Esophagus mucosa (tissue), 1 donor: Measurements from ENCODE around the gene GBP1. TPM values are rescaled to one million over a fixed set of nuclear protein-coding genes. Genes with fewer than 3 reads are reported as not detected.
A peak's percentile ranks its signal among the peaks of the same experiment; 100 is the strongest.
"Not testable (repeated sequence)": the region's sequence is repeated elsewhere in the genome, so short reads cannot be mapped to it uniquely, and the experiment has no call there.

Experiments
- ATAC-seq: fragments of 200-7000 bp; cut with Tn5 transposase; one replicate; pipeline ENCODE4 v1.9.1; 2020
- total RNA-seq: library from RNA; stranded (reverse); gene quantifications from one replicate; pipeline ENCODE4 v1.2.4, GENCODE V29; 2023
- donor health status: DM: yes; HTN: yes; CAD: no.

The GBP1 gene
- total RNA-seq, 1 donor from 2014 or later: 5.2 TPM

GRCh38 chr1:89051300-89051954 lies 13.6 kb downstream of the GBP1 start:
- peak; percentile 59 for ATAC-seq

DNA sequence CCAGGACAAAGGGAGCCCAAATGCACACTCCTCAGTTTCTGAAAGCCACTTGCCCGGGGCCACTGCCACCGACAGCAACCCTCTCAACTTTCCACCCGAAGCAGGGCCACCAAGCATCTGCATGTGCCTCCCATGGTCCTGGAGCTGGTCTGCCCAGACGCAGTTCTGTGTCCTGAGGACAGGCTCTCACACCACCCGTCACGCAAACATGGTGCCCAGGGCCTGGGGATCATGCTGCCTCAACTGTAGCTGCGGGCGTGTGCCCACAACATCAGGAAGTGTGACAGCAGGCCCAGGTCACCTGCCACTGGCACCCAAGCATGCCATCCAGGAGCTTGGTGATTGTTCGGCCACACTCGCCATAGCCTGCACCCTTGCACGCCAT lies 14.4 kb downstream of the GBP1 start:
- no peak for ATAC-seq

DNA sequence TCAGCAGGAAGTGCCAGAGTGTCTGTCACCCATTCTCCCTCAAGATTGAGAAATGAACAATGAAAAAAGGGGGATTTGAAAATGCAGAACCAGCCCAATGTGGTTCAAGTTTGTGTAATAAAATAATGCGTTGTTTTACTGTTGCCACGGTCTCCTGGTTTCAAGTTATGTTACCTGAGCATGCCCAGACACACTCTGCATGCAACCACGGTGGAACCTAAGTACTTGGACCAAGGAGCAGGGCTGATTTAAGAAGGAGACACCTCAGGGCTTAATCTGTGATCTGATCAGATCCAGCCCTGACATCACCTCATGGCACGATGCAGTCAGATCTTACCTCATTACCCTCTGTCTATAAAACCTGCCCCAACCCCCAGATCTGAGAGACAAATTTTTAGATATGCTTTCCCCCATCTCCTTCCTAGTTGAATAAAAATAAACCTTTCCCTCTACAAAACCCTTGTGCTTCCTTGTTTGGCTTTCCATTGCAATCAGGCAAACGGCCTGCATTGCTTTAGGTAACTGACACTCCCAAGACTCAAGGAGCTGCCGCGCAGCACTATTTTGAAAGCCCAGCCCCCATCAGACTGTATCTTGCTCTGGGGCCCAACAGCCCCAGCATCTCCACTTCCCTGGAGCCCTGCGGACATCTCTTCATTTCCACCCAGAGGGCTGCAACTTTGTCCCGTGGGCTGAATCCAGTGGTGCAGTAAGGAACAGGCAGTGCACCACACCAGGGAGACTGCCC lies 14.9 kb downstream of the GBP1 start:
- ATAC-seq: peak; percentile 69

DNA sequence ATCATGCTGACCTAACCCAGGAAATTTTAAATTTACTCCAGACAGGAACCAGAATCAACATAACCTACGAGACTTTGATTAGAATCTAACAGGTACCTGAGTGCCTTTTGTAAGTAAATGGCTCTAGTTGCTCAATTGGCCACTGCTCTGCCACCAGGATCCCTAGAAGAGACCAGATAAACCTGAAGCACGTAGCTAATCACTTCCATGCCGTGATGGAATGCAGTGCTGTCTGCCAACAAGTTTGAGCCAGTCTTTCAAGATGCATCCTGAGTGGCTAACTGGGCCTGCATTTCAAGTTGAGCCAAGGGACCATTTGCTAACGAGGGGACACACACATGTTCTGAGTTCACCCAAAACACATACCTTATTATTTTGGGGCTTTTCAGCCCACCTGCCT lies 15.8 kb downstream of the GBP1 start:
- peak; percentile 85 for ATAC-seq

DNA sequence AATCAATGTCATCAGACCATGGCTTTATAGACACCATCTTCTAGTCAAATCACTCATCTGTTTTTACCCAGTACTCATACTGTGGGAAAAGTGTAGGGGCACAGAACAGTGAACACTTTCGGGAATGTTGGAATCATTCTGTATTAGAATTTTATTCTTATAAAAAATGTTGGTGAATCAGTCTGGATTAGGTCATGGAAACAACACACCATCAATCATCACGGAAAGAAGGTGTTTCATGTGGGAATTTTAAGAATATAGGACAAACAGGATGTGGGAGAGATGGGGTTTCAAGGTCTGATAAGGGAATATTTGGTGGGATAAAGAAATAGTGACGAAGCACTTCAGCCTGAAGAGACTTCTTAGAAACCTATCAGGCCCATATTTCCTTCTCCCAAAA lies 17.3 kb downstream of the GBP1 start:
- no peak for ATAC-seq

GRCh38 chr1:89046318-89047183 lies 18.5 kb downstream of the GBP1 start:
- ATAC-seq: not testable (repeated sequence)

DNA sequence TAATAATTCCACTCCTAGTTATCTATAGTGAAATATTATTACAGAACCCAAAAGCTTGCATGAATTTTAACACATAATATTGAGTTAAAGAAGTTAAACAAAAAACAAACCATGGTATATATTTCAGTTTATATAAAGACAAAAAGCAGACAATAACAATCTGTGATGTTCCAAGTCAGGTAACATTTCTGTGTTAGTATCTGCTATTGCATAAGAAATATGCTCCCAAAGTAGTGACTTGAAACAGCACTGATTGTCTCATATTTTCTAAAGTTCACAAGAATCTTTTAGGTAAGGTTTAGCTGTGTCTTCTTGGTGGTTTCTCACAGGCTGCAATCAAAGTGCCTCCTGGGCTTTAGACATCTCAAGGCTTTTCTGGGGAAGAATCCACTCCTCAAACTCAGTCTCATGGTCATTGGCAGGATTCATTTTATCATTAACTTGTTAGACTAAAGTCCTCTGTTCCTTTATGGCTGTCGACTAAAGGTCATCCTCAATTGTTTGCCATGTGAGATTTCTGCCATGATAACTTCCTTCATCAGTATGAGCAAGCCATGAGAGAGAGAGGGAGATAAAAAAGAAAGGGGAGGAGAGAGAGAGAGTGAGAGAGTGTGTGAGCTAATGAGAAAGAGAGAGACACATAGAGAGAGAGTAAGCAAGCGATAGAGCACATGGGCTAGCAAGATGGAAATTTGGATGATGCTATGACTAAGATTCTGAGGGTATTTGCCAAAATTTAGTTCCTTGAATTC lies 19.9 kb downstream of the GBP1 start:
- ATAC-seq: no peak

GRCh38 chr1:89043940-89044339 lies 21.1 kb downstream of the GBP1 start:
- ATAC-seq: no peak

DNA sequence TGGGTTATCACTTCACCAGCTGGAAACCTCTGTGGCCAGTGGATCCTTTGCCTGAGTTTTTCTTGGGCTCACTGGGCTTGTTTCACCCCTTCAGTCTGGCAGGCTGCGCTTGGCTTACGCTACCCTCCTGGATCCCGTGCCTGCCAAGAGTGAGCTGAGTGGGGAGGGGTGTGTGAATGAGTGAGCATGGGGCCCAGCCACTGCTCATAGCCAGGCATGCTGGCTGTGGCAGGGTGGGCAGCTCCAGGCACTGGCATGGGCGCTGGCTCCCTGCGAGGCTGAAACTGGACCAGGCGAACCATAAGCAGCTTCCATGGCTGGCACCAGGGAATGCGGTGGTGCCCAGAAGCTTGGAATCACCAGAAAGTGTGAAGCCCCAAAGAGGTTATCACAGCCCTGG lies 22.5 kb downstream of the GBP1 start:
- no peak for ATAC-seq

DNA sequence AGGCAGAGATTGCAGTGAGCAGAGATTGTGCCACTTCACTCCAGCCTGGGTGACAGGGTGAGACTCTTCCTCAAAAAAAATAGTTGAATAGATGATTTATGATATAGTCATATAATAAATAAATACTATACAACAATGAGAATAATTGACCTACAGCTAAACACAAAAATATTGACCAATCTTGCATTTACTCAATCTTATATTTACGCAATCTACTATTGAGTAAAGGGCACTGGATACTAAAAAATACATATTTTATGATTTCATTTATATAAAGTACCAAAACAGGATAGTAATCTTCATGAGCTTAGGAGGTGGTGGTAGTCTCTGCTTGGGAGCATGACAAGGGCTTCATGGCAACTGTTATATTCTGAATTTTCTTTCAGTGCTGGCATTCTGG lies 23.3 kb downstream of the GBP1 start:
- ATAC-seq: no peak

DNA sequence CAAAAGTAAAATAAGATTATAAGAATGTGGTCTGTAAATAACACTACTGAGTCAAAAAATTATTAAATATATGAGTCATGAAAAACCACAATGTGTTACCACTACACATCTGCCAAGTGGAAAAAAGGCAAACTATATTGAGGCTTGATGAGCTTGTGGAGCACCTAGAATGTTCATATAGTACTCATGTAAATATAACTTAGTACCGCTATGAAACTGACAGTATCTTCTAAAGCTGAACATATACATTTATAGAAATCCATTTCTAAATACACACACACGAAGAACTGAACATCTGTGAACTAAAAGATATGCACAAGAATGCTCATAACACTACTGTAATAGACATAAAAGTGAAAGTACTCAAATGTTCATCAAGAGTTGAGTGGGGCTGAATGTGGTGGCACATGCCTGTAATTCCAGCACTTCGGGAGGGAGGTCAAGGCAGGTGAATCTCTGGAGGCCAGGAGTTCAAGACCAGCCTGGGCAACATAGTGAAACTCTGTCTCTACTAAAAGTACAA lies 23.8 kb downstream of the GBP1 start:
- no peak for ATAC-seq

DNA sequence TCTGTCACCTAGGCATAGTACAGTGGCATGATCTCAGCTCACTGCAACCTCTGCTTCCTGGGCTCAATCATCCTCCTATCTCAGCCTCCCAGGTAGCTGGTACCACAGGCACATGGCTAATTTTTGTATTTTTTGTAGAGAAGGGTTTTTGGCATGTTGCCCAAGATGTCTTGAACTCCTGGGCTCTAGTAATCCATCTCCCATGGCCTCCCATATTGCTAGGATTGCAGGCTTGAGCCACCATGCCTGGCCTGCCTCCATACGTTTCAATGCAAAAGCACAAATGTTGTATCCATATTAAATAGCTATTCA lies 24.7 kb downstream of the GBP1 start:
- ATAC-seq: no peak

DNA sequence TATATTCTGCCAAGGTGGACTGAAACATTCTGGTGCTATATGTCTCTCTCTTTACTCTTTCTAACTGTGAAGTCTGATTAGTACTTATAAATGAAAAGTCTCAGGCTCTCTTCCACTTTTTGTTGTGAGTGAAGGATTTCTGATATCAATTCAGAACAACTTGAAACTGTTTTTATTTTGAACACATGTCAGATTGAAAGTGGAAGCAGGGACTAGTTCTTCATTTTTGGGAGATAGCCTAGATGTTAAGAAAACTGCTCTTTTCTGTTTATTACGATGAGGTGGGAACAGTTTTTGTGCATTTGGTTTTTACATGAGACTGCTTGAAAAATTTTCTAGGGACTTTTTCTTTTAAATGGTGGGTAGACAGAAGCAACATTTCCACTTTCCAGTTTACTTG lies 27.8 kb downstream of the GBP1 start:
- ATAC-seq: no peak

DNA sequence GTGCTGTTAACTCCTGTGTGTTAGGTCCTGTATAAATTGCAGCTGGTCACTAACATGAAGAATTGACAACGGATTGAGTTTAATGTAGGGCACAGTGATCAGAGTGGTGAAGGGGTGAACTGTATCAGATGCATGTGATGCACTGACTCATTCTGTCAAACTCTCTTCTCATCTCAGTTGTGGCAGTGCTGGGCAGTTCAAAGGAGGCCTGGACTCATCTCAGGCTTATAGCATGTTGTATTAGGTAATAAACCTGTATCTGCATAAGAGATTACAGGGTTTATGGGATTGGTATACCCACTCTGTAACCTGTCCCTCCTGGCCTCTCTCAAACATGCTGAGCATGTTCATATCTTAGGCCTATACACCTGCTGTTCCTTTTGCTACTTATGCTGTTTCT lies 29.9 kb downstream of the GBP1 start:
- no peak for ATAC-seq

DNA sequence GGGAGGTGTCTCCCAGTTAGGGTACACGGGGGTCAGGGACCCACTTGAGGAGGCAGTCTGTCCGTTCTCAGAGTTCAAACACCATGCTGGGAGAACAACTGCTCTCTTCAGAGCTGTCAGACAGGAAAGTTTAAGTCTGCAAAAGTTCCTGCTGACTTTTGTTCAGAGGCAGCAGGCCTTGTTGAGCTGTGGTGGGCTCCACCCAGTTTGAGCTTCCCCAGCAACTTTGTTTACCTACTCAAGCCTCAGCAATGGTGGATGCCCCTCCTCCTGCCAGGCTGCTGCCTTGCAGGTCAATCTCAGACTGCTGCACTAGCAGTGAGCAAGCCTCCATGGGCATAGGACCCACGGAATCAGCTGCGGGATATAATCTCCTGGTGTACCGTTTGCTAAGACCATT lies 31.0 kb downstream of the GBP1 start:
- not testable (repeated sequence) for ATAC-seq

- ATAC-seq: not testable (repeated sequence)
These were observed 36.0 kb downstream of the GBP1 start for GRCh38 chr1:89029051-89029450.

DNA sequence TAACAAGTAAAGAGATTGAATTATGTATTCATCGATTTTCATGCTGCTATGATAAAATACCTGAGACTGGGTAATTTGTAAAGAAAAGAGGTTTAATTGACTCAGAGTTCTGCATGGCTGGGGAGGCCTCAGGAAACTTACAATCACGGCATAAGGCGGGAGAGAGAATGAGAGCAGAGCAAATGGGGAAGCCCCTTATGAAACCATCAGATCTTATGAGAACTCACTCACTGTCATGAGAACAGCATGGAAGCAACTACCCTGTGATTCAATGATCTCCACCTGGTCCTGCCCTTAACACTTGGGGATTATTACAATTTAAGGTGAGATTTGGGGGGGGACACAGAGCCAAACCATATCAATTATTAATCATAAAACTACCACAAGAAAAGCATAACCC lies 39.1 kb downstream of the GBP1 start:
- no peak for ATAC-seq

- no peak for ATAC-seq
These were observed 42.0 kb downstream of the GBP1 start for GRCh38 chr1:89023026-89023425.

GRCh38 chr1:89022167-89022959 lies 42.6 kb downstream of the GBP1 start, which contains the start of gene GBP3:
GBP3 (minus strand) TSS chr1:89022866; CDS start chr1:89020721, 2,145 bp downstream.
- peak; percentile 64 for ATAC-seq

- not testable (repeated sequence) for ATAC-seq
These were observed 46.7 kb downstream of the GBP1 start for GRCh38 chr1:89018318-89018717.

DNA sequence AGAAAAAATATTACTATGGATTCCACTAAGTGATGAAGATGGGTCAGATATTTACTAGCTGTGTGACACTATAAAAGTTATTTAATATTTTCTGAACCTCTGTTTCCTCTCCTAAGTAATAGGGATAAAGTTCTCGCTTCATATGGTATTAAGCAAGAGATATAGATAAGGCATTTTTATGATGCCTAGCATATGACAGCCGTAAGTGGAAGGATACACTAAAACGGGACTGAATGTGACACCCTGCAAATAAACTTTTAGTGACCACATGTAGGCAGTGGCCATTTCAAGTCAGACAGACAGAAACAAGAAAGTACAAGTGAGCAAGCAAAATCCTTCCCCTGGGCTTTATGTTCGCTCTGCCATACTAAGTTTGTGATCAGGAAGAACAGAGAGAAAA lies 56.5 kb downstream of the GBP1 start:
- ATAC-seq: no peak
